GM19025 (cell line): ENCODE data around the gene SHKBP1.
"Not testable (repeated sequence)": the region's sequence is repeated elsewhere in the genome, so short reads cannot be mapped to it uniquely, and the experiment has no call there.

Experiments used
- ATAC-seq: cut with Tn5 transposase; IDR thresholded peaks from one replicate; pipeline ENCODE4 v1.9.1; 2021; ENCODE audit warnings: mild to moderate bottlenecking, low read depth, moderate library complexity; ENCODE audit not compliant: unreplicated experiment

Gene SHKBP1

GRCh38 chr19:40582467-40582866, 5.8 kb downstream of the SHKBP1 start:
- ATAC-seq = no peak

GRCh38 chr19:40583283-40583682, 6.6 kb downstream of the SHKBP1 start:
- no peak for ATAC-seq

GRCh38 chr19:40584007-40584406, 7.3 kb downstream of the SHKBP1 start:
- no peak for ATAC-seq

- no peak for ATAC-seq
Measured at GRCh38 chr19:40585241-40585981, 8.7 kb downstream of the SHKBP1 start.

GRCh38 chr19:40585982-40586422, 9.3 kb downstream of the SHKBP1 start:
- no peak for ATAC-seq

GRCh38 chr19:40586611-40587010, 9.9 kb downstream of the SHKBP1 start:
- no peak for ATAC-seq

GRCh38 chr19:40588110-40588854, 11.6 kb downstream of the SHKBP1 start:
- ATAC-seq = no peak

- ATAC-seq = no peak
Measured at GRCh38 chr19:40588926-40589569, 12.4 kb downstream of the SHKBP1 start.

- no peak for ATAC-seq
Measured at GRCh38 chr19:40589591-40590429, 13.1 kb downstream of the SHKBP1 start.

- no peak for ATAC-seq
Measured at GRCh38 chr19:40590464-40591265, 14.0 kb downstream of the SHKBP1 start.

- not testable (repeated sequence) for ATAC-seq
Measured at GRCh38 chr19:40591724-40592123, 15.1 kb downstream of the SHKBP1 start.

- no peak for ATAC-seq
Measured at GRCh38 chr19:40592170-40592569, 15.5 kb downstream of the SHKBP1 start.

- ATAC-seq = no peak
Measured at GRCh38 chr19:40594255-40594654, 17.6 kb downstream of the SHKBP1 start.

GRCh38 chr19:40594657-40595091, 18.0 kb downstream of the SHKBP1 start:
- no peak for ATAC-seq

- no peak for ATAC-seq
Measured at GRCh38 chr19:40596608-40597328, 20.1 kb downstream of the SHKBP1 start.

GRCh38 chr19:40597329-40597838, 20.7 kb downstream of the SHKBP1 start:
- no peak for ATAC-seq

- no peak for ATAC-seq
Measured at GRCh38 chr19:40598121-40598917, 21.6 kb downstream of the SHKBP1 start.

GRCh38 chr19:40598918-40599307, 22.2 kb downstream of the SHKBP1 start:
- no peak for ATAC-seq
